ENCODE results near the gene DGKI. TPM values are rescaled to one million over a fixed set of nuclear protein-coding genes. Genes with fewer than 3 reads are reported as not detected.
A peak's percentile ranks its signal among the peaks of the same experiment; 100 is the strongest.

The DGKI gene
- total and polyA plus RNA-seq, 9 of the 15 experiments (the other 6 are each of a cell fraction or from before 2014, with no cell fraction given), result 0.11 to 0.54 (median 0.15) TPM; not detected in 5

- TF ChIP-seq CREB5 (CRISPR knock-in tag; IDR thresholded peaks at IDR 0.05) (no peak), ZNF316 (IDR thresholded peaks at IDR 0.05) (peak; percentile 57), TFAP4 (CRISPR knock-in tag; IDR thresholded peaks at IDR 0.05; ENCODE audit: borderline replicate concordance) (no peak)
Observed at GRCh38 chr7:137545059-137545716, 301.6 kb downstream of the DGKI start (continued).

GRCh38 chr7:137544453-137545058 lies 302.2 kb downstream of the DGKI start:
- TF ChIP-seq CHD1 (IDR thresholded peaks at IDR 0.05; ENCODE audit: low read length) (no peak), ZNF75A (CRISPR knock-in tag; IDR thresholded peaks at IDR 0.05) (no peak), CEBPG (CRISPR knock-in tag; IDR thresholded peaks at IDR 0.05) (no peak), CEBPG (tag; conservative IDR thresholded peaks at IDR 0.05 in 1 of 2, IDR thresholded peaks at IDR 0.05 in 1 of 2) (peak; percentile 25 to 90; a peak in 3 of 4 replicates), SNIP1 (IDR thresholded peaks at IDR 0.05; ENCODE audit: low read depth) (no peak), MXD1 (CRISPR knock-in tag; IDR thresholded peaks at IDR 0.05; ENCODE audit: borderline replicate concordance, poor library complexity, severe bottlenecking) (no peak), CEBPB (tag; IDR thresholded peaks at IDR 0.05) (peak; percentile 82)
- WGBS (ENCODE audit: insufficient coverage, low coverage, missing lambda C conversion rate), result 0% methylated on average over 1 of the region's 1 CpG
- Histone ChIP-seq H3K4me2 (ENCODE audit: insufficient read depth, low read length) (no peak overlapping the region), H3K36me3 (ENCODE audit: control insufficient read depth, insufficient read depth, low read length) (no peaks in the 10 kb centered on the region), H3K4me3 (no peak overlapping the region), H3K9me3 (replicated peaks; ENCODE audit: control insufficient read depth, insufficient read depth, low read depth, low read length) (no peaks in the 10 kb centered on the region), H3K79me2 (ENCODE audit: control insufficient read depth, insufficient read depth, low read length) (no peaks in the 10 kb centered on the region), H3K27ac (ENCODE audit: extremely low read depth, low read depth, low read length) (no peak overlapping the region), H3K9me1 (ENCODE audit: control insufficient read depth, insufficient read depth, low read length) (no peaks in the 10 kb centered on the region), H2AFZ (ENCODE audit: low read depth, low read length) (no peak overlapping the region), H3K4me1 (replicated peaks in 1 of 2; ENCODE audit: control insufficient read depth in 2 of 2, insufficient read depth in 2 of 2, low read length in 2 of 2) (no peaks in the 10 kb centered on the region), H3K27me3 (ENCODE audit: control insufficient read depth in 2 of 2, insufficient read depth in 2 of 2, low read length in 2 of 2) (no peaks in the 10 kb centered on the region), H3K9ac (ENCODE audit: insufficient read depth in 1 of 2, low read depth in 2 of 2, low read length in 2 of 2) (no peak overlapping the region), H4K20me1 (replicated peaks; ENCODE audit: control insufficient read depth, insufficient read depth, low read length) (no peaks in the 10 kb centered on the region)
- ChIA-PET POLR2A (no interaction called here), CTCF (ENCODE audit: low intra/inter-chr PET ratio) (no interaction called here)
- no peak for FAIRE-seq
- intact Hi-C loops (cut with micrococcal nuclease) (no loop called here), in situ Hi-C loops (cut with MboI) (no loop called here)
- no peak for DNase-seq (ENCODE audit: extremely low read depth in 1 of 4, low spot score in 3 of 4)
- no peak for ATAC-seq
- BruUV-seq (replicated peaks), result no TSS peak
